Measurements from ENCODE around the gene BABAM2. TPM values are rescaled to one million over a fixed set of nuclear protein-coding genes. Genes with fewer than 3 reads are reported as not detected.

BABAM2 gene
- polyA plus RNA-seq, 4 donors: 30.1 to 59.3 (median 55.6) TPM

GRCh38 chr2:28380219-28380618 is 489.7 kb downstream of the BABAM2 start:
- DNase-seq (ENCODE audit: low read depth in 4 of 4, low spot score in 3 of 4): no peak

GRCh38 chr2:28381225-28382180 is 491.0 kb downstream of the BABAM2 start:
- no peak for DNase-seq (ENCODE audit: low read depth in 4 of 4, low spot score in 3 of 4)

- no peak for DNase-seq (ENCODE audit: low read depth in 4 of 4, low spot score in 3 of 4)
These were observed 492.2 kb downstream of the BABAM2 start for GRCh38 chr2:28382755-28383154.

DNA sequence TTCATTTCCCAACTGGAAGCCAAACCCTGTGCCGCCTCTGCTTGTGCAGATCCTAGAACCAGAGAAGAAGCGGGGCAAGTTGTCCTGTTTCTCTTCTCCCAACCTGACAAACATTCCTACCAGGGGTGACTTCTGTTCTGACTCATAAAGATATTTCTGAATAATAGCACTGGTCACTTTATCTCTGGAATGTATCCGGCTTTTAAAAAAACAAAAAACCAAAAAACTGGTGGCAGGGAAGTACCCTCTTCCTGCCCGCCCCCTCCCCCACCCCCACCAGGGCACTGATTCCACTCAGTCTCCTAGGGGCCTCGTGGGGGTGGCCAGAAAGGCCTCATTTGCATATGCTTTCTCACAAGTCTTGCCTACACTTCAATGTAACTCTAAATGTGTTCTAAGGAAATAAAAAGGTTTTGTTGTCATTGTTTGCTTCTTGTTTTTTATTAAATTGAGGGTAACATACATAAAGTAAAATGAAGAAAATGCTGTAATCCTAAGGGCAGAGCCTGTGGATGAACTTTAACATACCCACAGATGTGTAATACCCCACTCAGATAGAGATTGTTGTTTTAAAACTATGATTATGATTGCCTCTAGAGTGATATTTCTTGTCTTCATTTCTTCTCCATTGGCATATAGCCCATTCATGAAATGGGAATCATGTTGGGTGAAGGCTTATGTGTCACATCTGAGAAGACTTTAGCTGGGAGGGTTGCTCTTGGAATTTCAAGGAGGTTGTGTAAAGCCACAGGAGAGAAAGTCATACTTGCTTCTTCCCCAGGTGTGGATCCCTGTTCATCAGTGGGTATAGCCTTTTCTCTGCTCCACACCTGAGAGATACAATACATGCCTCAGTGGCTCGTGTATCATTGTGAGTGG is 496.8 kb downstream of the BABAM2 start:
- no peak for DNase-seq (ENCODE audit: low read depth in 4 of 4, low spot score in 3 of 4)

Other genes with a start within 250 kb of the BABAM2 start
- gene SUPT7L, start 227.1 kb upstream of the BABAM2 start, polyA plus RNA-seq (ENCODE audit: insufficient read length in 4 of 4): 10 to 100 TPM; 45.4 to 67.7 (median 58.4) TPM
- 10 to 100 TPM; 23.5 to 36.7 (median 34.4) TPM for gene SLC4A1AP, start 226.8 kb upstream of the BABAM2 start, polyA plus RNA-seq (ENCODE audit: insufficient read length in 4 of 4)
- 100 to 1,000 TPM in 3 of 4 donors, 10 to 100 TPM in 1; 85.1 to 171 (median 157) TPM for gene MRPL33, start 119.0 kb upstream of the BABAM2 start, polyA plus RNA-seq (ENCODE audit: insufficient read length in 4 of 4)
- 1 to 10 TPM; 2.0 to 8.6 (median 6.9) TPM for gene RBKS, start 342 bp upstream of the BABAM2 start, polyA plus RNA-seq (ENCODE audit: insufficient read length in 4 of 4)

All from left renal pelvis (tissue), 4 donors.